Skin epidermis (tissue), 12 donors: Measurements from ENCODE around the gene ZDHHC19.
"Not testable (repeated sequence)": the region's sequence is repeated elsewhere in the genome, so short reads cannot be mapped to it uniquely, and the experiment has no call there.

Source experiments
- H3K27ac ChIP-seq, 21 experiments: fragments of 200-600 bp; sonication (generic) in 11 of 21; one replicate each; pipeline ENCODE4 v1.5.0; 2020; ENCODE audit warnings: mild to moderate bottlenecking in 3 of 21, inconsistent platforms in 2 of 21, moderate library complexity in 2 of 21
- H3K4me3 ChIP-seq, 7 experiments: fragments of 200-600 bp; sonication (generic) in 2 of 7; one replicate each; pipeline ENCODE4 v1.5.0; 2020; ENCODE audit warnings: inconsistent platforms in 2 of 7, mild to moderate bottlenecking in 2 of 7, moderate library complexity in 1 of 7

The ZDHHC19 gene

GRCh38 chr3:196207159-196207832 is 3.9 kb downstream of the ZDHHC19 start:
- no peak overlapping the region for H3K27ac ChIP-seq
- peak overlapping the region in 2 of 7 experiments; percentile 23 to 34 for H3K4me3 ChIP-seq

DNA sequence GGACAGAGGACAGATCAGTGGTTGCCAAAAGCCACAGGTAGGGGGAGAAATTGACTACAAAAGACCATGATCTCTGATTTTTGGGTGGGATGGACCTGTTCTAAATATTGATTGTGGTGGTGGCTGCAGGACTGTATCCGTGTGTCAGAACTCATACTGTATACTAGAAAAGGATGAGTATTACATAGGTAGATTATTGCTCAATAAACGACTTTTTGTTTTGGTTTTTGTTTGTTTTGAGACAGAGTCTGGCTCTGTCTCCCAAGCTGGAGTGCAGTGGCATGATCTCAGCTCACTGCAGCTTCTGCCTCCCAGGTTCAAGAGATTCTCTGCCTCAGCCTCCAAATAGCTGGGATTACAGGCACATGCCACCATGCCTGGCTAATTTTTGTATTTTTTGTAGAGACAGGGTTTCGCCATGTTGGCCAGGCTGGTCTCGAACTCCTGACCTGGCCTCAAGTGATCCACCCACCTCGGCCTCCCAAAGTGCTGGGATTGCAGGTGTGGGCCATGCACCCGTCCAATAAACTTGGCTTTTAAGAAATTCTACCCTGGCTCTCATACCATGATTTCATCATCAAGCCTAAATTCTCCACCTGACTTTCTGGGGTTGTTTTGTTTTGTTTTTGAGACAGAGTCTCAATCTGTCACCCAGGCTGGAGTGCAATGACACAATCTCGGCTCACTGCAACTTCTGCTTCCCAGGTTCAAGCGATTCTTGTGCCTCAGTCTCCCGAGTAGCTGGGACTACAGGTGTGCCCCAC is 5.6 kb downstream of the ZDHHC19 start:
- not testable (repeated sequence) for H3K27ac ChIP-seq, H3K4me3 ChIP-seq

- H3K4me3 ChIP-seq, result no peak overlapping the region
These were observed 7.4 kb downstream of the ZDHHC19 start for GRCh38 chr3:196203846-196204245.

DNA sequence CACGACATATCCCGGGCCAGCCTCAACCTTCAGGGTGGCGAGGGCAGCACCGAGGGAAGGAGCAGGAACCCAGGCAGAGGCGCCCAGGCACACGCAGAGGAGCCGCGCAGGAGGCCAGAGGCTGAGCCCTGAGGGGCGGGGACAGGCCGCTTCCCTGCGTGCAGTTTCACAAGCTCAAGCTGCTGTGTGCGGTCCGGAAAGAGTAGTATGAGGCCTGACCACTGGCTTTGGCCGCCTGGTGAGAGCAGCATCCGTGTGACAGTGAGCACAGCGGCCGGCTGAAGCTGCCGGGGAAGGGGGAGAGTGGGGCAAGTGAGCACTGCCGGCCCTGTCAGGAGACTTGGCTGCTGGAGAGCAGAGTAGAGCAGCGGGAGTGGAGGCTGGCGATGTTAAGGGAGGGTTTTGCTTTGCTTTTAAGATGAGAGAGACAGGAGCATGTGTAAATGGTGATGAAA is 8.7 kb downstream of the ZDHHC19 start:
- peak overlapping the region in 1 of 21 experiments; percentile 37 for H3K27ac ChIP-seq
- H3K4me3 ChIP-seq, result no peak overlapping the region

More at GRCh38 chr3:196203846-196204245, 7.4 kb downstream of the ZDHHC19 start:
- no peak overlapping the region for H3K27ac ChIP-seq

DNA sequence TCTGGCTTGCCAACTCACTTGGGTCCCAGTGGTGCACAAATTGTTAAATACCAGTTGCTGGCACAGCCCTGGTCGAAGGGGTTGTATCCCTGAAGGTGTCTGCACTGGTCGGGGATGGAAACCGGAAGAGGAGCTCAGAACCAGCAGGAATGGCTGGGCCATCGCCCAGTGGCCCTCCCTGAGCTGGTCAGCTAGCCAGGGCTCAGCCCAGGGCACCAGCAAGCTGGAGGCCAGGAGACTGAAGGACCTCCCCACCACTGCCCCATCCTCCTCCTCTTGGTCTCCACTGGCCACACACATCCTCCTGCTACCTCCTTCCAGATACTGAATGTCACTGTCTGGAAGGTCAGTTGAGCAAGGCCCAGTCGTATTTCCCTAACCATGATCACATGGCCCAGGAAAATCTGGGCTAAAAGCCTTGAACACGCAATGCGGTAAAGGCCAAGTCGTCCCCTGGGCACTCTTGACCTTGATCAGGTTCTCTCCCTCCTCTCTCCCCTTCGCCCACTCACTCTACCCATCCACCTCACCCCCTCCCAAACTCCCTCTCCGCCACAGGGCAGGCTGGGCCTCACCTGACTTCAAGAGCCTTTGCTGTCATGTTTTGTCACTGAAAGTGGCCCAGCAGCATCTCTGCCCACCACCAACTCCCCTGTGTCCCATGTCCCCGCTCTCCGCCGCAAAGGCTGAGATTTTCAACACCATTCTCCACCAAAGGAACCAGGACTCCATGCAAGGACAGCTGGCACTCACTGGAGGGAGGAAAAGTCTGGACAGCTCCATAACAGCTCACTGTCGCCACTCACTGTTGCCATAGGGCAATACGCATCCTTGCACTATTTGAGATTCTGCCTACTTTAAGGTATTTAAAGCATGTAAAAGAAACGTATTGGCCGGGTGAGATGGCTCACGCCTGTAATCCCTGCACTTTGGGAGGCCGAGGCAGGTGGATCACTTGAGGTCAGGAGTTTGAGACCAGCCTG is 12.1 kb downstream of the ZDHHC19 start:
- Histone ChIP-seq H3K4me3 (no peak overlapping the region), H3K27ac (no peak overlapping the region)

DNA sequence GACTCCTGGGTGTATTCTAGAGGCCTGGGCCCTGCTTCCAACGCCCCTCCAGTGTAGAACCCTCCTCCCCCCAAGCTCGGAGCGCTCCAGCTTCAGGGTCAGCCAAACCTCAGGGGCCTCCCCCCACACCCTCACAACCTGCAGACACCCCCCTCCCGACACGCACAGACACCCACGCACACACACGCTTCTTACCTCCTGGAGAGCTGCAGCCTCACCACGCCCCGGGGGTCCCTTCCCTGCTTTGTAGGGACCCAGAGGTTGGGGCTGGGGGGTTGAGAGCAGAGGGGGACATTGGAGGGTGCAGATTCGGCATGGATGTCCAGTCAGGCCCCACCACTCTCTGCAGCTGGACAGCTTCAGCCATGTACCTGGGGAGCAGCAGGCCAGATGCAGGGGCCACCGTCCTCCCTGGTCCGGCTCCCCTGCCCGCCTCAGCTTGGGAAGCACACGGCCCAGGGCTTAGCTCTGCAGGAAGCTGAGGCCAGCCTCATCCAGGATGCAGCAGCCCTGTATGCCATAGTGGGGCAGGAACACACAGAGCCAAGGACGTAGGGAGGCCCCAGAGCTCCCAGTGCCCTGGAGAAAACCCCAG is 13.0 kb downstream of the ZDHHC19 start:
- H3K27ac ChIP-seq, result no peak overlapping the region
- H3K4me3 ChIP-seq, result no peak overlapping the region

DNA sequence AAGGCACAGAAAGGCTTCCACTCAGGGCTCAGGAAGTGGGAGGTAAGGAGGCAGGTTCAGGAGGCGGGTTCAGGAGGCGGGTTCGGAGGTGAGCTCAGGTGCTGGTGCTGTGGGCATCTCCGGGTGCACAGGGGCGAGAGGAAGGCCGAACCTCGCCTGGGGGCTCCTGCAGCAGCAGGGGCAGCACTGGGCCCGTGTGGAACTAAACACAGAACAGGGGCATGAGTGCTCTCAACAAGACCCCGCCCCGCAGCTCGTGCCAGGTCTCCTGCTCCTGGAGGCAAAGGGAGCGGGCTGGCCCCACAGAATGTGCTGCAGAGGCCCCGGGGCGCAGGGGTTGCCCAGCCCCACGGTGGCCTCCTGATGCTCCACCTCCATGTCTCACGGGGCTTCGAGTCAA is 13.7 kb downstream of the ZDHHC19 start:
- Histone ChIP-seq H3K4me3 (no peak overlapping the region), H3K27ac (no peak overlapping the region)

DNA sequence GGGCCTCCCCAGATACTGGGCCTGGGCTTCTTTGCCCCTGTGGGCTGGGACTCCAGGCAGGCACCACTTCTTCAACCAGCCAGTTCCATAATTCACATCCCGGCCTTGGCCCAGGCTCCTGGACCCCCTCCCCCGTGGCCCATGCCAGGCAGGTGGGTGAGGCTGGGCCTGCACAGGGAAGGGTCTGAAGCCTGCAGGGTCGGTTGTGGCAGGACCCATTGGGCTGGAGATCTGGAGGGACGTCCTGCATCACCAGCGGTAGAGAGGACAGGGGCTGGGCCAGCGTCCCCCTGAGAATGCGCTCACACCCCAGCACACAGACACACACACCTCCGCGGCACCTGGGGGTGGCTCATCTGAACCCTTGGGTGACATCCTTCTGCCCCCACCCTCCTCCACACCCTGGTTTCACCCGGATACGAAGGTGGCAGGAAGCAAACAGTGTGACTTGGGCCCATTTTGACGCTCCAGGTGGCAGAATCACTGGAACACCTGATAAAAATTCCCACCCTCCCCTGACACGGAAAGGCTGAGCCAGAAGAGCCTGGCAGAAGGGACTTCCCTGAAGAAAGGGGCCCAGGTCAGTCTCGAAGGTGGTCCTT is 15.4 kb downstream of the ZDHHC19 start:
- no peak overlapping the region for H3K4me3 ChIP-seq
- H3K27ac ChIP-seq, result peak overlapping the region in 6 of 21 experiments; percentile 4 to 65 (median 33)

GRCh38 chr3:196194542-196194915 is 16.7 kb downstream of the ZDHHC19 start:
- Histone ChIP-seq H3K27ac (peak overlapping the region in 13 of 21 experiments; percentile 14 to 95 (median 83)), H3K4me3 (no peak overlapping the region)

- H3K27ac ChIP-seq, result peak overlapping the region in 16 of 21 experiments; percentile 8 to 95 (median 84)
- no peak overlapping the region for H3K4me3 ChIP-seq
These were observed 17.3 kb downstream of the ZDHHC19 start for GRCh38 chr3:196193736-196194541.

- H3K27ac ChIP-seq, result peak overlapping the region in 19 of 21 experiments; percentile 30 to 95 (median 83)
- no peak overlapping the region for H3K4me3 ChIP-seq
These were observed 18.0 kb downstream of the ZDHHC19 start for GRCh38 chr3:196193133-196193735.

GRCh38 chr3:196192524-196193051 is 18.6 kb downstream of the ZDHHC19 start:
- H3K27ac ChIP-seq, result peak overlapping the region in 20 of 21 experiments; percentile 51 to 95 (median 82)

GRCh38 chr3:196192036-196192523 is 19.1 kb downstream of the ZDHHC19 start:
- H3K27ac ChIP-seq, result peak overlapping the region in 20 of 21 experiments; percentile 51 to 95 (median 82)
- no peak overlapping the region for H3K4me3 ChIP-seq

More at GRCh38 chr3:196192524-196193051, 18.6 kb downstream of the ZDHHC19 start:
- H3K4me3 ChIP-seq, result no peak overlapping the region

- no peak overlapping the region for H3K4me3 ChIP-seq
- H3K27ac ChIP-seq, result peak overlapping the region in 3 of 21 experiments; percentile 27 to 43 (median 38)
These were observed 21.4 kb downstream of the ZDHHC19 start for GRCh38 chr3:196189566-196190347.

DNA sequence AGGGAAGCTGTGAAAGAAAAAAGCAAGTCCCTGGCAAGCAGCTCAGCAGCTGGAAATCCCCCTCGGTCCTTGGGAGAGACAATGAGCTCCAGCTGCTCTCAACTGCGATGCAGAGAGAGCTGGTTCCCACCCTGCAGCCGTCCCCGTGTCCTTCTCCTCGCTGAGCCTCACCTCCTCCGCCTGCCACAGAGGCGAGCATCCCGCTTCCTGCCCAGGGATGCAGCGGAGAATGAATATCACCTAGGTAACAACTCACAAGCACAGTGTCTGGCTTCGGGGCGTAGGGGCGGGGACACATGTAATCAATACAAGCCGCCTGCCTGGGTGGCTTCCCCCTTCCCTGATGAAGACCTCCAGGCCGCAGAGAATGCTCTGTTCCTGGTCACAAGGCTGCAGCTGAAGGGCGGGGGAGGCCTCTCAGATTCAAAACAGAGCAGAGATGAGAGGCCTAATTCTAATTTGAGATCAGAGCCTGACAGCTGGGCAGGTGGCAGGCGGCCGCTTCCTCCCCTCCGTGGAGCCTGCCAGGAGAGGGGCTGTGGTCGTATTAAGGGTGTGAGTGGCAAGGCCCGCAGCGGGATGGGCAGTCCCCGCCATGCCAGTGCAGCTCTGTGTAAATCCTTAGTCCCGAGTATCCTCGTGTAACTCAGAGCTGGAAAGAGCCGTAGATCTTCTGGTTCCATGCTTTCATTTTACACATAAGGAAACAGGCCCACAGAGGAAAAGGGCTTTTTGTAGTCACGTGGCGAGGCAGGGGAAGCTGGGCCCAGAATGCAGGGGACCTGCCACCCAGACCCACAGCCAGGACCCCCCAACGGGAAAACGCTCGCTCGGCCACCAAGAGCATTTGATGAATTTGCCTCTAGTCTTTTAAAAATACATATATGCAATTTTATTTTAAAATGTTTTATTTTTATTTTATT is 24.3 kb downstream of the ZDHHC19 start:
- no peak overlapping the region for H3K4me3 ChIP-seq
- H3K27ac ChIP-seq, result peak overlapping the region in 19 of 21 experiments; percentile 0 to 91 (median 70)
